ENCODE measurements around the gene RPS6KC1. TPM values are rescaled to one million over a fixed set of nuclear protein-coding genes. Genes with fewer than 3 reads are reported as not detected.
"Not testable (repeated sequence)": the region's sequence is repeated elsewhere in the genome, so short reads cannot be mapped to it uniquely, and the experiment has no call there.

Gene RPS6KC1
- total RNA-seq, 1 donor from 2014 or later: 19.2 TPM

- no peaks in the 10 kb centered on the region for H3K36me3 Mint-ChIP-seq
- peaks cover 5% of the 10 kb centered on the region for H3K9me3 Mint-ChIP-seq
Observed at GRCh38 chr1:213315571-213315970, 264.5 kb downstream of the RPS6KC1 start.

GRCh38 chr1:213318458-213318857, 267.4 kb downstream of the RPS6KC1 start:
- DNase-seq (ENCODE audit: extremely low spot score, unreplicated experiment); H3K36me3 Mint-ChIP-seq; H3K9me3 Mint-ChIP-seq; H3K27ac Mint-ChIP-seq; H3K4me3 Mint-ChIP-seq; H3K4me1 Mint-ChIP-seq (ENCODE audit: unreplicated experiment); H3K27me3 Mint-ChIP-seq: not testable (repeated sequence)

More at GRCh38 chr1:213315571-213315970, 264.5 kb downstream of the RPS6KC1 start:
- H3K4me1 Mint-ChIP-seq (ENCODE audit: unreplicated experiment): peaks cover 9% of the 10 kb centered on the region
- no peak for DNase-seq (ENCODE audit: extremely low spot score, unreplicated experiment)
- H3K4me3 Mint-ChIP-seq: no peak overlapping the region
- H3K27ac Mint-ChIP-seq: no peak overlapping the region
- TF ChIP-seq CTCF (conservative IDR thresholded peaks at IDR 0.05): no peak
- peaks cover 4% of the 10 kb centered on the region for H3K27me3 Mint-ChIP-seq

GRCh38 chr1:213320191-213320870, 269.3 kb downstream of the RPS6KC1 start:
- H3K4me1 Mint-ChIP-seq (ENCODE audit: unreplicated experiment): peaks cover 9% of the 10 kb centered on the region
- H3K9me3 Mint-ChIP-seq: peaks cover 5% of the 10 kb centered on the region
- H3K27me3 Mint-ChIP-seq: peaks cover 4% of the 10 kb centered on the region
- no peaks in the 10 kb centered on the region for H3K36me3 Mint-ChIP-seq
- no peak overlapping the region for H3K27ac Mint-ChIP-seq
- no peak overlapping the region for H3K4me3 Mint-ChIP-seq
- DNase-seq (ENCODE audit: extremely low spot score, unreplicated experiment): no peak
- no peak for TF ChIP-seq CTCF (conservative IDR thresholded peaks at IDR 0.05)

Other genes with a start within 250 kb of the RPS6KC1 start
- not detected in 2 replicates for gene SPATA45, start 203.6 kb upstream of the RPS6KC1 start, total RNA-seq (ENCODE audit: low replicate concordance)
- 20.5 and 22.0 TPM in 2 replicates for gene FLVCR1, start 193.0 kb upstream of the RPS6KC1 start, total RNA-seq (ENCODE audit: low replicate concordance)
- gene VASH2, start 100.7 kb upstream of the RPS6KC1 start, total RNA-seq (ENCODE audit: low replicate concordance): 3.5 and 27.4 TPM in 2 replicates
- gene ANGEL2, start 35.4 kb upstream of the RPS6KC1 start, total RNA-seq (ENCODE audit: low replicate concordance): 22.2 and 36.0 TPM in 2 replicates